ENCODE measurements around the gene IMP4. TPM values are rescaled to one million over a fixed set of nuclear protein-coding genes. Genes with fewer than 3 reads are reported as not detected.
A peak's percentile ranks its signal among the peaks of the same experiment; 100 is the strongest.

Gene IMP4
- total and polyA plus RNA-seq, 4 donors, result 31.7 to 95.5 (median 61.2) TPM

DNA sequence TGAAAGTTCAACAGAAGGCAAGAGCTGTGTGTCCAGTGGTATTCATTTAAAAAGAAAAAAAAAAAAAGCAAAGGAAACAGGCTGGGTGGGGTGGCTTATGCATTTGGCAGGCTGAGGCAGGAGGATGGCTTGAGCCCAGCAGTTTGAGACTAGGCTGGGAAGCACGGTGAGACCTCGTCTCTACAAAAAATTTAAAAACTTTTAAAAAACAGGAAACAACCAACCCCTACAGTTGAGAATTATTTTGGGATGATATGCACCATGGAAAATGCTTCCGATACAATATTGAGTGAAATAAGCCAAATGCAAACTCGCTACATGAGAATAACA is 44.3 kb downstream of the IMP4 start:
- Histone ChIP-seq H3K4me3 (ENCODE audit: low read depth in 1 of 3, low read length in 3 of 3) (no peak overlapping the region), H3K4me1 (ENCODE audit: control insufficient read depth in 4 of 4, insufficient read depth in 4 of 4, low read length in 3 of 4) (peaks cover 1 to 13% (median 6%) of the 10 kb centered on the region in 4 donors), H3K9ac (ENCODE audit: low read depth in 1 of 2, low read length in 2 of 2) (no peak overlapping the region), H3K36me3 (ENCODE audit: control insufficient read depth in 4 of 4, insufficient read depth in 3 of 4, low read depth in 1 of 4, low read length in 3 of 4) (no peaks in the 10 kb centered on the region), H3K9me3 (ENCODE audit: control insufficient read depth in 4 of 4, low read length in 3 of 4) (no peaks in the 10 kb centered on the region), H3K27me3 (ENCODE audit: control insufficient read depth in 4 of 4, insufficient read depth in 4 of 4, low read length in 3 of 4) (no peaks in the 10 kb centered on the region), H3K27ac (ENCODE audit: low read depth in 1 of 2, low read length in 2 of 2) (no peak overlapping the region)
- DNase-seq (ENCODE audit: low spot score), result no peak
- no peak for TF ChIP-seq RXRA (IDR thresholded peaks at IDR 0.05)
- TF ChIP-seq, protein P1, sequence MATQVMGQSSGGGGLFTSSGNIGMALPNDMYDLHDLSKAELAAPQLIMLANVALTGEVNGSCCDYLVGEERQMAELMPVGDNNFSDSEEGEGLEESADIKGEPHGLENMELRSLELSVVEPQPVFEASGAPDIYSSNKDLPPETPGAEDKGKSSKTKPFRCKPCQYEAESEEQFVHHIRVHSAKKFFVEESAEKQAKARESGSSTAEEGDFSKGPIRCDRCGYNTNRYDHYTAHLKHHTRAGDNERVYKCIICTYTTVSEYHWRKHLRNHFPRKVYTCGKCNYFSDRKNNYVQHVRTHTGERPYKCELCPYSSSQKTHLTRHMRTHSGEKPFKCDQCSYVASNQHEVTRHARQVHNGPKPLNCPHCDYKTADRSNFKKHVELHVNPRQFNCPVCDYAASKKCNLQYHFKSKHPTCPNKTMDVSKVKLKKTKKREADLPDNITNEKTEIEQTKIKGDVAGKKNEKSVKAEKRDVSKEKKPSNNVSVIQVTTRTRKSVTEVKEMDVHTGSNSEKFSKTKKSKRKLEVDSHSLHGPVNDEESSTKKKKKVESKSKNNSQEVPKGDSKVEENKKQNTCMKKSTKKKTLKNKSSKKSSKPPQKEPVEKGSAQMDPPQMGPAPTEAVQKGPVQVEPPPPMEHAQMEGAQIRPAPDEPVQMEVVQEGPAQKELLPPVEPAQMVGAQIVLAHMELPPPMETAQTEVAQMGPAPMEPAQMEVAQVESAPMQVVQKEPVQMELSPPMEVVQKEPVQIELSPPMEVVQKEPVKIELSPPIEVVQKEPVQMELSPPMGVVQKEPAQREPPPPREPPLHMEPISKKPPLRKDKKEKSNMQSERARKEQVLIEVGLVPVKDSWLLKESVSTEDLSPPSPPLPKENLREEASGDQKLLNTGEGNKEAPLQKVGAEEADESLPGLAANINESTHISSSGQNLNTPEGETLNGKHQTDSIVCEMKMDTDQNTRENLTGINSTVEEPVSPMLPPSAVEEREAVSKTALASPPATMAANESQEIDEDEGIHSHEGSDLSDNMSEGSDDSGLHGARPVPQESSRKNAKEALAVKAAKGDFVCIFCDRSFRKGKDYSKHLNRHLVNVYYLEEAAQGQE (IDR thresholded peaks at IDR 0.05), result no peak
- no peak for TF ChIP-seq HNF4A (conservative IDR thresholded peaks at IDR 0.05)
- TF ChIP-seq CTCF (IDR thresholded peaks at IDR 0.05; ENCODE audit: low read depth, low read length, missing input control), result no peak
- no peak for TF ChIP-seq FOXA1 (IDR thresholded peaks at IDR 0.05)
- TF ChIP-seq SP1 (IDR thresholded peaks at IDR 0.05), result peak; percentile 1
- 77% methylated on average over 4 of the region's 4 CpGs for WGBS

- no peak for TF ChIP-seq CTCF (IDR thresholded peaks at IDR 0.05; ENCODE audit: low read depth, low read length, missing input control)
- TF ChIP-seq JUND (IDR thresholded peaks at IDR 0.05), result no peak
- no peak for TF ChIP-seq GABPA (IDR thresholded peaks at IDR 0.05 in 1 of 2, conservative IDR thresholded peaks at IDR 0.05 in 1 of 2)
- TF ChIP-seq, protein P1 (IDR thresholded peaks at IDR 0.05), result no peak
- TF ChIP-seq ZBTB33 (IDR thresholded peaks at IDR 0.05), result no peak
- no peak for TF ChIP-seq NR2F2 (IDR thresholded peaks at IDR 0.05)
- TF ChIP-seq, protein P2, sequence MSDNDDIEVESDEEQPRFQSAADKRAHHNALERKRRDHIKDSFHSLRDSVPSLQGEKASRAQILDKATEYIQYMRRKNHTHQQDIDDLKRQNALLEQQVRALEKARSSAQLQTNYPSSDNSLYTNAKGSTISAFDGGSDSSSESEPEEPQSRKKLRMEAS (IDR thresholded peaks at IDR 0.05), result no peak
- no peak for TF ChIP-seq EGR1 (IDR thresholded peaks at IDR 0.05; ENCODE audit: low read depth in 2 of 2)
- TF ChIP-seq TAF1 (conservative IDR thresholded peaks at IDR 0.05), result no peak
- no peak for TF ChIP-seq FOXA2 (IDR thresholded peaks at IDR 0.05)
- TF ChIP-seq RXRA (IDR thresholded peaks at IDR 0.05), result no peak
- no peak for TF ChIP-seq FOXA1 (IDR thresholded peaks at IDR 0.05)
- no peak for TF ChIP-seq HNF4G (IDR thresholded peaks at IDR 0.05)
- no peak for TF ChIP-seq HNF4A (conservative IDR thresholded peaks at IDR 0.05)
- no peak for TF ChIP-seq RAD21 (IDR thresholded peaks at IDR 0.05)
- no peak for TF ChIP-seq SP1 (IDR thresholded peaks at IDR 0.05)
- no peak for TF ChIP-seq YY1 (IDR thresholded peaks at IDR 0.05)
- TF ChIP-seq ATF3 (IDR thresholded peaks at IDR 0.05), result no peak
- no peak for DNase-seq (ENCODE audit: low spot score)
- Histone ChIP-seq H3K4me3 (ENCODE audit: low read depth in 1 of 3, low read length in 3 of 3) (no peak overlapping the region), H3K36me3 (ENCODE audit: control insufficient read depth in 4 of 4, insufficient read depth in 3 of 4, low read depth in 1 of 4, low read length in 3 of 4) (no peaks in the 10 kb centered on the region), H3K9ac (ENCODE audit: low read depth in 1 of 2, low read length in 2 of 2) (no peak overlapping the region), H3K9me3 (ENCODE audit: control insufficient read depth in 4 of 4, low read length in 3 of 4) (no peaks in the 10 kb centered on the region), H3K27me3 (ENCODE audit: control insufficient read depth in 4 of 4, insufficient read depth in 4 of 4, low read length in 3 of 4) (no peaks in the 10 kb centered on the region), H3K4me1 (ENCODE audit: control insufficient read depth in 4 of 4, insufficient read depth in 4 of 4, low read length in 3 of 4) (peaks cover 3 to 17% (median 10%) of the 10 kb centered on the region in 4 donors), H3K27ac (ENCODE audit: low read depth in 1 of 2, low read length in 2 of 2) (no peak overlapping the region)
- 80% methylated on average over 4 of the region's 4 CpGs for WGBS
These were observed 45.1 kb downstream of the IMP4 start for GRCh38 chr2:130387804-130388203.
